ENCODE measurements around the gene JMY.

JMY gene, protein sequence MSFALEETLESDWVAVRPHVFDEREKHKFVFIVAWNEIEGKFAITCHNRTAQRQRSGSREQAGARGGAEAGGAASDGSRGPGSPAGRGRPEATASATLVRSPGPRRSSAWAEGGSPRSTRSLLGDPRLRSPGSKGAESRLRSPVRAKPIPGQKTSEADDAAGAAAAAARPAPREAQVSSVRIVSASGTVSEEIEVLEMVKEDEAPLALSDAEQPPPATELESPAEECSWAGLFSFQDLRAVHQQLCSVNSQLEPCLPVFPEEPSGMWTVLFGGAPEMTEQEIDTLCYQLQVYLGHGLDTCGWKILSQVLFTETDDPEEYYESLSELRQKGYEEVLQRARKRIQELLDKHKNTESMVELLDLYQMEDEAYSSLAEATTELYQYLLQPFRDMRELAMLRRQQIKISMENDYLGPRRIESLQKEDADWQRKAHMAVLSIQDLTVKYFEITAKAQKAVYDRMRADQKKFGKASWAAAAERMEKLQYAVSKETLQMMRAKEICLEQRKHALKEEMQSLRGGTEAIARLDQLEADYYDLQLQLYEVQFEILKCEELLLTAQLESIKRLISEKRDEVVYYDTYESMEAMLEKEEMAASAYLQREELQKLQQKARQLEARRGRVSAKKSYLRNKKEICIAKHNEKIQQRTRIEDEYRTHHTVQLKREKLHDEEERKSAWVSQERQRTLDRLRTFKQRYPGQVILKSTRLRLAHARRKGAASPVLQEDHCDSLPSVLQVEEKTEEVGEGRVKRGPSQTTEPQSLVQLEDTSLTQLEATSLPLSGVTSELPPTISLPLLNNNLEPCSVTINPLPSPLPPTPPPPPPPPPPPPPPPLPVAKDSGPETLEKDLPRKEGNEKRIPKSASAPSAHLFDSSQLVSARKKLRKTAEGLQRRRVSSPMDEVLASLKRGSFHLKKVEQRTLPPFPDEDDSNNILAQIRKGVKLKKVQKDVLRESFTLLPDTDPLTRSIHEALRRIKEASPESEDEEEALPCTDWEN

GRCh38 chr5:79235634-79236361 lies at the start of gene JMY:
TSS of gene JMY (plus strand) at chr5:79236131. CDS start at chr5:79236651, 520 bp downstream.
- DNase-seq, result peak; percentile 90

DNA sequence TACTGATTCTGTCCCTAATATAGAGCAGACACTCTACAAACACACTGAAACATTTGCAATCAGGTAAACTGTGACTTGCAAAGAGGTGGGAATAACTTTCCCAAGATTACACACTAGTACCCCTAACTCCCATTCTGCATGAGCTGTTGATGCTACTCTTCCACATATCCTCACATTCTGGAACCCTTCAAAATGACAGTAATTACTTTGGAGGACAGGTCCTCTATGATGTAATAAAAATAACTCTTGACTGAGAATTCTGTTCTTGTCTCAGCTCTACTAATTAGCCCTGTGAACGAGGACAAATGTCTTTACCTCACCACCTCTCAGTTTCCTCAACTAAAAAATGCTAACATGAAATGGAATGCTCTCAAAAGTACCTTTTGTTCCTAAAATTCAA lies 49.5 kb upstream of the JMY start:
- DNase-seq, result no peak

- DNase-seq, result no peak
Observed at GRCh38 chr5:79189439-79190234, 46.3 kb upstream of the JMY start.

- DNase-seq, result no peak
Observed at GRCh38 chr5:79190235-79190529, 45.7 kb upstream of the JMY start.

- DNase-seq, result no peak
Observed at GRCh38 chr5:79191457-79191856, 44.5 kb upstream of the JMY start.

DNA sequence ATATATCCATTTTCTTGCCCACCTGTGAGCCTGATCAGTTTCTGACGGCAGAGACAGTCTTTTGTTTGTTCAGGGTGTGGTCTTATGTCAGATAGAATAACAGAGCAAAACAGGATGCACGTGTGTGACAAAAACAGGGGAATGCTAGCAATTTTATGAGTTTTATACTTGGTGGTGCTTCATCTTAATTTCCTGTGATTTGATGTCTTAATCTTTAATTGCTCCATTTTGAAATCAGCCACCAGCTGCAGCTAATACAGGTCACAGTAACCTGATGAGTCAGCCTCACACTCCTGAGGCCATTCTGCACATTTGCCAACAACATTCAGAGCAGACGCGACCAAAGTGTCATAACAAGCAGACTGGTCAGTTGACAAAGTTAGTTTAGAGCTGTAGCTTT lies 42.3 kb upstream of the JMY start:
- no peak for DNase-seq

DNA sequence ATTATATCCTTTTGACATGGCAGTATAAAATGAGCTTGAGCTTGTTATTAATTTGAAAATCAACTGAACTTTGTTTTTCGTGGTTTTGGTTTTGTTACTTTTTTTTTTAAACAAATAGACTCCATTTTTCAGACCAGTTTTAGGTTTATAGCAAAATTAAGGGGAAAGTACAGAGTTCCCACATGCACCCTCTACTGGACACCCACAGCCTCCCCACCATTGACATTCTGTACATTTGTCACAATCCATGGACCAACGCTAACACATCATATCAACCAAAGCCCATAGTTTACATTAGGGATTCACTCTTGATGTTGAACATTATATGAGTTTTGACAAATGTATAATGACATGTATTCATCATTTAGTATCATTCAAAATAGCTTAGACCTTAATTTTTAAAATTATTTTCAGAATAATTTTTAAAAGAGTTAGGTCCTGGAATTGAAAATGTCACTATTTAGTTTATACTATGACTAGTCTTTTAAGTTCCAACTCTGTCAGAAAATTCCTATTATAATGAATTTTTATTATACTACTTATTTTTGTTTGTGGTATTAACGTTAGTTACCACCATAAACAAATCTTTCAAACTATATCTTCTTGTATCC lies 35.3 kb upstream of the JMY start:
- DNase-seq, result no peak

GRCh38 chr5:79201206-79201605 lies 34.7 kb upstream of the JMY start:
- DNase-seq, result no peak

- DNase-seq, result no peak
Observed at GRCh38 chr5:79202076-79202475, 33.9 kb upstream of the JMY start.

GRCh38 chr5:79205965-79206364 lies 30.0 kb upstream of the JMY start:
- no peak for DNase-seq

GRCh38 chr5:79206541-79206940 lies 29.4 kb upstream of the JMY start:
- DNase-seq, result no peak

GRCh38 chr5:79209505-79209904 lies 26.4 kb upstream of the JMY start:
- no peak for DNase-seq

- DNase-seq, result no peak
Observed at GRCh38 chr5:79224286-79224984, 11.5 kb upstream of the JMY start.

DNA sequence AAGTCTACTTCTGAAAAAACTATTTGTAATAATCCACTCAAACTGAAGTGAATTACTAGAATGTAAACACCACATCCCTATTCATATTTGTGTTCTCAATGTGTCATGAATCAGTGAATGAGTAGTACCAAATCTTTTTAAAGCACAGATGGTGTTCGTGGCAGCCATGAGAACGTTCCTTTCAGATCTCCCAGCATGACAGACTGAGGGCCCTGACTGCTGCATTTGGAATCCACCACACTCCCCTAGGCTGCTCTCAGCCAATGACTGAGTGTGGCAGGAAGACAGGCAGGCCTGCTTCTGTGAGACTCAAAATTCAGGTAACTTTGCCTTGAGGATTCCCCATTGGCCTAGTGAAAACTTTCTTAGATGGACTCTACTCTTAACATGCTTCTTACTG lies 10.9 kb upstream of the JMY start:
- no peak for DNase-seq

GRCh38 chr5:79225441-79225840 lies 10.5 kb upstream of the JMY start:
- DNase-seq, result no peak

DNA sequence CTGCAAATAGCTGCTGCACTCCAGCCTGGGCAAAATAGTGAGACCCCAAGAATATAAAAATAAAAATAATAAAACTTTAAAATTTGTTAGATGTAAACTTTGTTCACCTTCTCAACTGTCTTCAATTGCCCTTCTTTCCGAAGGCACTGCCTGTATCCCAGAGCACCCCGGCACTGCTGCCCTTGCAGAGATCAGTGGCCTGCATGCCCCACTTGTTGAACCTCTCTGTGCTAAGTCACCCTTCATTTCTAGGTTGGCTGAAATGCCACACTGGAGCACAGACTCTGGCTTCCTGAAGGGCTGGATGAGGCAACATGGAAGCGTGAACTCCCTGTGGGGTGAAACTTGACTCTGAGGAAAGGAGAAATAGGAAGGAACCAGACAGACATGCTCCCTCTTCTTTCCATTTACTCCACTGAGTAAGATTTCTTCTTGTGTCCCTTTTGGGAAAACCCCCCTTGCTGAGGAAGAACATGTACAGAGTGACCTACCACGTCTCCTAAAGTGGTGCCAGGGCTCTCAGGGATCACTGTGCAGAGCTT lies 8.4 kb upstream of the JMY start:
- no peak for DNase-seq

GRCh38 chr5:79229357-79230174 lies 6.4 kb upstream of the JMY start:
- DNase-seq, result no peak

GRCh38 chr5:79235261-79235633 lies 684 bp upstream of the JMY start:
- DNase-seq, result no peak

DNA sequence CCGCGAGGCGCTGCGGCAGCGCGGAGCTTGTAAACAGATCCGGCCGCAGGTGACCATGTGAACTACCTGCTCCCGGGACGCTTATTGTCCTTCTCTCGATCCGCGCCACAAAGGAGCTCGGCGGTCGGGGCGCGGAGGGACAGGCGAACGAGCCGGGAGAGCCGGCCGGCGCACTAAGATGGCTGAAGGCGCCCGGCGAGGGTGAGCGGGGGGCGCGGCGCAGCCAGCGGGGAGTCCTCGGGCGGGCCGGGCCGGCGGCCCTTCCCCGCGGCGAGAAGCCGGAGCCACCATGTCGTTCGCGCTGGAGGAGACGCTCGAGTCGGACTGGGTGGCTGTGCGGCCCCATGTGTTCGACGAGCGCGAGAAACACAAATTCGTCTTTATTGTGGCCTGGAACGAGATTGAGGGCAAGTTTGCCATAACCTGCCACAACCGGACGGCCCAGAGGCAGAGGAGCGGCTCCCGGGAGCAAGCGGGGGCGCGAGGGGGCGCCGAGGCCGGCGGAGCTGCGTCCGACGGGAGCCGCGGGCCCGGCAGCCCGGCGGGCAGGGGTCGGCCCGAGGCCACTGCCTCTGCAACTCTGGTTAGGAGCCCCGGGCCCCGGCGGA lies 535 bp downstream of the JMY start:
- DNase-seq, result no peak
